H1 (cell line): ENCODE results near the gene KLHL29. TPM values are rescaled to one million over a fixed set of nuclear protein-coding genes. Genes with fewer than 3 reads are reported as not detected.

ENCODE experiments used
- CTCF ChIA-PET: fragments of 300-600 bp; sonication (Branson Sonifier 250); formaldehyde crosslinking; loops from one replicate; lab custom pipeline; 2021; ENCODE audit not compliant: partially characterized antibody; lab: Charles Lee
- POLR2A ChIA-PET: fragments of 300-600 bp; sonication (Branson Sonifier 250); formaldehyde crosslinking; loops from one replicate; lab custom pipeline; 2021; ENCODE audit warnings: inconsistent platforms; ENCODE audit not compliant: partially characterized antibody; lab: Charles Lee
- DNase-seq, 2 experiments: peaks; one replicate each; pipeline versions ENCODE4 v3.0.0 to v3.0.0-alpha.2; 2010 to 2022; ENCODE audit warnings: low spot score in 2 of 2, low read depth in 1 of 2, mixed read lengths in 1 of 2
- FAIRE-seq: peaks from 2 replicates; lab custom pipeline; 2011; peaks lifted over from hg19 to GRCh38; lab: Jason Lieb, UNC
- H2AFZ ChIP-seq: 2 replicates; pipeline ENCODE4 v1.8.1; 2012; ENCODE audit warnings: low read length, inconsistent platforms
- H2AK5ac ChIP-seq: 2 replicates; pipeline ENCODE4 v1.6.1; 2013; ENCODE audit warnings: low read depth, low read length
- H2BK120ac ChIP-seq: replicated peaks from 2 replicates; pipeline ENCODE3; 2013; ENCODE audit warnings: low read depth, low read length, inconsistent platforms
- H2BK12ac ChIP-seq: 2 replicates; pipeline ENCODE4 v1.6.1; 2013; ENCODE audit warnings: low read depth, low read length
- H2BK15ac ChIP-seq: 2 replicates; pipeline ENCODE4 v1.6.1; 2013; ENCODE audit warnings: low read length
- H2BK20ac ChIP-seq: 2 replicates; pipeline ENCODE4 v1.6.1; 2013; ENCODE audit warnings: low read length
- H2BK5ac ChIP-seq: 2 replicates; pipeline ENCODE4 v1.6.1; 2013; ENCODE audit warnings: low read depth, low read length
- H3K14ac ChIP-seq: 2 replicates; pipeline ENCODE4 v1.6.1; 2013; ENCODE audit warnings: inconsistent platforms; ENCODE audit not compliant: insufficient read length
- H3K18ac ChIP-seq: 2 replicates; pipeline ENCODE4 v1.6.1; 2013; ENCODE audit warnings: low read length; ENCODE audit errors: extremely low read depth
- H3K23ac ChIP-seq: 2 replicates; pipeline ENCODE4 v1.6.1; 2013; ENCODE audit warnings: inconsistent platforms; ENCODE audit not compliant: insufficient read length
- H3K23me2 ChIP-seq: 2 replicates; pipeline ENCODE4 v1.6.1; 2013; ENCODE audit warnings: low read depth, low read length
- H3K27ac ChIP-seq: 2 replicates; pipeline ENCODE4 v1.6.1; 2011; ENCODE audit warnings: low read depth, low read length, inconsistent platforms
- H3K27me3 ChIP-seq, 4 experiments: replicated peaks in 1 of 4; 1 replicate in 1 of 4; 2 replicates in 3 of 4; pipeline versions ENCODE4 v1.6.1 to v1.8.1; 2011 to 2013; ENCODE audit warnings: low read length in 3 of 4, mild to moderate bottlenecking in 3 of 4, inconsistent platforms in 2 of 4, mixed read lengths in 2 of 4, moderate library complexity in 1 of 4; ENCODE audit not compliant: control insufficient read depth in 3 of 4, insufficient read depth in 3 of 4; ENCODE audit errors: extremely low read depth in 1 of 4
- H3K36me3 ChIP-seq, 4 experiments: 2 replicates each; pipeline versions ENCODE4 v1.6.1 to v1.8.1; 2011 to 2013; ENCODE audit warnings: mild to moderate bottlenecking in 4 of 4, low read length in 3 of 4, moderate library complexity in 2 of 4, control low read depth in 1 of 4, inconsistent platforms in 1 of 4; ENCODE audit not compliant: insufficient read depth in 4 of 4, control insufficient read depth in 2 of 4
- H3K4ac ChIP-seq: replicated peaks from 2 replicates; pipeline ENCODE3; 2013; ENCODE audit warnings: low read length, low read depth, mixed read lengths, inconsistent platforms; ENCODE audit not compliant: insufficient read length
- H3K4me1 ChIP-seq, 4 experiments: replicated peaks in 1 of 4; 1 replicate in 1 of 4; 2 replicates in 3 of 4; pipeline versions ENCODE4 v1.6.1 to v1.8.1; 2011 to 2013; ENCODE audit warnings: low read length in 3 of 4, inconsistent platforms in 2 of 4, mixed read lengths in 1 of 4; ENCODE audit not compliant: insufficient read depth in 4 of 4, control insufficient read depth in 3 of 4
- H3K4me2 ChIP-seq, 2 experiments: 2 replicates each; pipeline versions ENCODE4 v1.6.1 to v1.8.1; 2011 to 2013; ENCODE audit warnings: low read depth in 2 of 2, low read length in 2 of 2, control low read depth in 1 of 2, inconsistent platforms in 1 of 2, mild to moderate bottlenecking in 1 of 2; ENCODE audit not compliant: insufficient read depth in 1 of 2
- H3K4me3 ChIP-seq, 4 experiments: fragments of 200-600, 300-600 bp in 1 of 4; sonication (generic), shearing (Covaris generic), sonication (Bioruptor Twin) in 1 of 4; 2 replicates each; pipeline versions ENCODE4 v1.5.1 to v1.8.1; 2011 to 2016; ENCODE audit warnings: low read length in 4 of 4, low read depth in 3 of 4, control low read depth in 2 of 4, inconsistent platforms in 2 of 4, mild to moderate bottlenecking in 2 of 4, mixed read lengths in 1 of 4, moderate library complexity in 1 of 4; ENCODE audit not compliant: insufficient read depth in 2 of 4; ENCODE audit errors: extremely low read depth in 1 of 4
- H3K56ac ChIP-seq: replicated peaks from 2 replicates; pipeline ENCODE3; 2013; ENCODE audit warnings: low read depth, mild to moderate bottlenecking, mixed read lengths, low read length, inconsistent platforms; ENCODE audit not compliant: insufficient read length
- H3K79me1 ChIP-seq: 2 replicates; pipeline ENCODE4 v1.6.1; 2013; ENCODE audit warnings: low read depth, low read length, control low read depth
- H3K79me2 ChIP-seq, 2 experiments: 2 replicates each; pipeline versions ENCODE4 v1.6.1 to v1.8.1; 2012 to 2013; ENCODE audit warnings: low read length in 2 of 2, mild to moderate bottlenecking in 2 of 2, inconsistent platforms in 1 of 2; ENCODE audit not compliant: insufficient read depth in 2 of 2, control insufficient read depth in 1 of 2
- H3K9ac ChIP-seq, 4 experiments: replicated peaks in 1 of 4; 1 replicate in 1 of 4; 2 replicates in 3 of 4; pipeline versions ENCODE4 v1.6.1 to v1.8.1; 2011 to 2013; ENCODE audit warnings: low read depth in 3 of 4, low read length in 3 of 4, control low read depth in 2 of 4, mild to moderate bottlenecking in 2 of 4, moderate library complexity in 2 of 4, inconsistent platforms in 1 of 4; ENCODE audit errors: extremely low read depth in 1 of 4
- H3K9me3 ChIP-seq, 2 experiments: 2 replicates each; pipeline versions ENCODE4 v1.6.1 to v1.8.1; 2012 to 2013; ENCODE audit warnings: mild to moderate bottlenecking in 2 of 2, moderate library complexity in 2 of 2, control low read depth in 1 of 2, inconsistent platforms in 1 of 2, low read depth in 1 of 2, low read length in 1 of 2, mixed read lengths in 1 of 2; ENCODE audit not compliant: insufficient read depth in 2 of 2
- H4K20me1 ChIP-seq, 2 experiments: replicated peaks in 1 of 2; 2 replicates each; pipeline versions ENCODE3 to v1.8.1; 2011 to 2013; ENCODE audit warnings: inconsistent platforms in 2 of 2, low read length in 2 of 2, mild to moderate bottlenecking in 1 of 2; ENCODE audit not compliant: insufficient read depth in 2 of 2, control insufficient read depth in 1 of 2
- H4K5ac ChIP-seq: 2 replicates; pipeline ENCODE4 v1.6.1; 2013; ENCODE audit warnings: low read length, low read depth, mixed read lengths, inconsistent platforms; ENCODE audit not compliant: insufficient read length
- H4K8ac ChIP-seq: 2 replicates; pipeline ENCODE4 v1.8.0; 2013; ENCODE audit warnings: mild to moderate bottlenecking, moderate library complexity, low read length, inconsistent platforms; ENCODE audit not compliant: insufficient read depth; ENCODE audit errors: extremely low read depth
- H4K91ac ChIP-seq: replicated peaks from 2 replicates; pipeline ENCODE3; 2013; ENCODE audit warnings: low read length, mixed read lengths, inconsistent platforms; ENCODE audit not compliant: insufficient read length
- CREB1 ChIP-seq: IDR thresholded peaks from 2 replicates; pipeline ENCODE4 v1.6.1; 2012; ENCODE audit warnings: inconsistent platforms
- EZH2 ChIP-seq: fragments of 200-600 bp; sonication (generic); IDR thresholded peaks from 2 replicates; pipeline ENCODE4 v1.7.1; 2012; ENCODE audit warnings: low read depth, mild to moderate bottlenecking, moderate library complexity, low read length, inconsistent platforms; ENCODE audit not compliant: severe bottlenecking
- GTF2F1 ChIP-seq: IDR thresholded peaks from 2 replicates; pipeline ENCODE4 v1.6.1; 2012; ENCODE audit warnings: low read depth, low read length, improper control_type of control experiment, borderline replicate concordance
- KDM4A ChIP-seq: IDR thresholded peaks from one replicate; pipeline ENCODE4 v1.7.1; 2012; ENCODE audit warnings: low read depth, mild to moderate bottlenecking, moderate library complexity, low read length, inconsistent platforms; ENCODE audit not compliant: severe bottlenecking
- SIRT6 ChIP-seq: IDR thresholded peaks from one replicate; pipeline ENCODE4 v1.7.1; 2012; ENCODE audit warnings: low read length, inconsistent platforms
- SP4 ChIP-seq: IDR thresholded peaks from 2 replicates; pipeline ENCODE4 v1.6.1; 2012; ENCODE audit warnings: low read length, inconsistent platforms
- SRF ChIP-seq: IDR thresholded peaks from 2 replicates; pipeline ENCODE4 v1.6.1; 2011; ENCODE audit warnings: mild to moderate bottlenecking, low read depth, low read length, moderate library complexity
- WGBS, 2 experiments: shearing (Covaris generic) in 1 of 2; methylation state at CpG; one replicate each; pipeline versions ENCODE4 v1.1.6 to v1.1.7; 2013 to 2015; ENCODE audit warnings: low lambda C conversion rate in 2 of 2, mixed read lengths in 2 of 2, inconsistent platforms in 1 of 2, low coverage in 1 of 2, missing lambda C conversion rate in 1 of 2; ENCODE audit not compliant: insufficient replicate concordance in 2 of 2, insufficient coverage in 1 of 2, insufficient read length in 1 of 2; ENCODE audit errors: extremely low coverage in 1 of 2, missing lambda C conversion rate in 1 of 2; 5-methylcytosine and 5-hydroxymethylcytosine counted together
- polyA plus RNA-seq, 7 experiments: library from polyadenylated mRNA; depleted of rRNA in 3 of 7; stranded (reverse) in 5 of 7; unstranded in 2 of 7; fragments of >200 nt in 5 of 7; fragments of 200-250 nt in 2 of 7; gene quantifications; 1 replicate in 5 of 7; 2 replicates in 1 of 7; 4 replicates in 1 of 7; pipeline versions ENCODE4 v1.2.1 to v1.2.3, GENCODE V29; 2011 to 2013; ENCODE audit warnings: missing spikeins in 2 of 7, mixed read lengths in 2 of 7
- total RNA-seq: library from RNA; stranded (reverse); fragmentation: NEBNext Ultra II Directional; extraction: Animal tissue kit (Norgen Biotek cat#: 25700); gene quantifications from 2 replicates; pipeline ENCODE4 v1.2.1, GENCODE V29; 2021
- TF ChIP-seq, protein P1 (sequence below): IDR thresholded peaks from 2 replicates; pipeline ENCODE4 v1.6.1; 2012; ENCODE audit warnings: low read length, inconsistent platforms
- TF ChIP-seq, protein P2 (sequence below): IDR thresholded peaks from 2 replicates; pipeline ENCODE4 v1.6.1; 2012; ENCODE audit warnings: inconsistent platforms

The KLHL29 gene
- total and polyA plus RNA-seq, 2 of the 8 experiments (the other 6 are each of a cell fraction or from before 2014, with no cell fraction given): 1.1 to 4.7 TPM

DNA sequence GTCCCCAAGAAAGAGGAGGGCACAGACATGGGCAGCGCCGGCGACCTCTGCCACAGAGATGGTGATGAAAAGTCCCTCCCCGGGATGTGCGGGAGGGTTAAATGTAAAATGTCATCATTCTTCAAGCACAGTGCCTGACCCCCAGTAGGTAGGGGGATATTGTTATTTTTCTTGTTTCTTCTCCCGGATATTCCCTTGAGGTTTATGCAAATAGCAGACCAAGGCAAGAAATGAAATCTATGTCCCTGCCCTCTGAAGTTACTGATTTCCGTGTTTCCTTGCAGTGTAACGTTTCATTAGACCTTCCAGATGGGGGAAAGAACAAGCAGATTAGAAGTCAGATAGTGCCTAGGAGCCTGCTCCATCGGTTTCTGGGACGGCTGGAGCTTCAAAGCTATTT lies 158.3 kb downstream of the KLHL29 start:
- DNase-seq: no peak
- no peaks in the 10 kb centered on the region for H3K36me3 ChIP-seq
- no peak overlapping the region for H4K91ac ChIP-seq
- 89% methylated on average over 10 of the region's 10 CpGs; no CpG with 5 or more reads in 1 of the 2 experiments for WGBS, 2 experiments
- no peak overlapping the region for H2BK20ac ChIP-seq
- H3K9ac ChIP-seq: no peak overlapping the region
- H3K27ac ChIP-seq: no peak overlapping the region
- no peak overlapping the region for H3K56ac ChIP-seq
- no peak overlapping the region for H2BK5ac ChIP-seq
- no peak overlapping the region for H4K8ac ChIP-seq
- H2BK12ac ChIP-seq: no peak overlapping the region
- H2AK5ac ChIP-seq: no peak overlapping the region
- no peak overlapping the region; a peak in 1 of 4 replicates for H3K4me2 ChIP-seq
- no peaks in the 10 kb centered on the region for H3K9me3 ChIP-seq
- no peaks in the 10 kb centered on the region; the same call in 1 of the 2 replicates for H3K23me2 ChIP-seq
- TF ChIP-seq EZH2: no peak
- no peak for TF ChIP-seq SIRT6
- no peak for TF ChIP-seq SP4
- no peak for TF ChIP-seq CREB1
- TF ChIP-seq, protein P1, sequence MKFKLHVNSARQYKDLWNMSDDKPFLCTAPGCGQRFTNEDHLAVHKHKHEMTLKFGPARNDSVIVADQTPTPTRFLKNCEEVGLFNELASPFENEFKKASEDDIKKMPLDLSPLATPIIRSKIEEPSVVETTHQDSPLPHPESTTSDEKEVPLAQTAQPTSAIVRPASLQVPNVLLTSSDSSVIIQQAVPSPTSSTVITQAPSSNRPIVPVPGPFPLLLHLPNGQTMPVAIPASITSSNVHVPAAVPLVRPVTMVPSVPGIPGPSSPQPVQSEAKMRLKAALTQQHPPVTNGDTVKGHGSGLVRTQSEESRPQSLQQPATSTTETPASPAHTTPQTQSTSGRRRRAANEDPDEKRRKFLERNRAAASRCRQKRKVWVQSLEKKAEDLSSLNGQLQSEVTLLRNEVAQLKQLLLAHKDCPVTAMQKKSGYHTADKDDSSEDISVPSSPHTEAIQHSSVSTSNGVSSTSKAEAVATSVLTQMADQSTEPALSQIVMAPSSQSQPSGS: no peak
- TF ChIP-seq GTF2F1: no peak
- no peak for TF ChIP-seq SRF
- no peak for TF ChIP-seq KDM4A
- TF ChIP-seq, protein P2, sequence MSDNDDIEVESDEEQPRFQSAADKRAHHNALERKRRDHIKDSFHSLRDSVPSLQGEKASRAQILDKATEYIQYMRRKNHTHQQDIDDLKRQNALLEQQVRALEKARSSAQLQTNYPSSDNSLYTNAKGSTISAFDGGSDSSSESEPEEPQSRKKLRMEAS: no peak
- TF ChIP-seq, all 59 proteins: peak for 0
- Histone ChIP-seq H2BK15ac (no peak overlapping the region), H3K27me3 (no peaks in the 10 kb centered on the region), H2AFZ (no peak overlapping the region), H3K79me2 (no peaks in the 10 kb centered on the region), H3K4me1 (peaks cover 0 to 2% (median 0%) of the 10 kb centered on the region in 4 experiments; a peak in 2 of 7 replicates), H3K23ac (no peak overlapping the region), H3K79me1 (no peaks in the 10 kb centered on the region), H3K14ac (no peak overlapping the region), H4K5ac (no peak overlapping the region), H2BK120ac (no peak overlapping the region), H3K4me3 (no peak overlapping the region), H4K20me1 (no peaks in the 10 kb centered on the region), H3K4ac (no peak overlapping the region), H3K18ac (no peak overlapping the region)
- FAIRE-seq: no peak
- CTCF ChIA-PET: interaction anchor here (0.8 to 1.5 kb wide), 4 partner anchors 17 to 52 kb away, joined by 3 to 7 read pairs (median 3); no protein-coding TSS in a partner anchor
- POLR2A ChIA-PET: no interaction called here
